ENCODE results near the gene RNF141.

The RNF141 gene

GRCh38 chr11:10478574-10479550 is 62.1 kb downstream of the RNF141 start:
- DNase-seq: no peak

GRCh38 chr11:10478066-10478465 is 62.9 kb downstream of the RNF141 start:
- DNase-seq: no peak

- no peak for DNase-seq
These were observed 63.3 kb downstream of the RNF141 start for GRCh38 chr11:10477690-10478046.

- no peak for DNase-seq
These were observed 63.9 kb downstream of the RNF141 start for GRCh38 chr11:10476927-10477689.

- no peak for DNase-seq
These were observed 64.6 kb downstream of the RNF141 start for GRCh38 chr11:10476342-10476741.

- DNase-seq: no peak
These were observed 66.4 kb downstream of the RNF141 start for GRCh38 chr11:10474551-10474950.

GRCh38 chr11:10473371-10473770 is 67.6 kb downstream of the RNF141 start:
- no peak for DNase-seq

- no peak for DNase-seq
These were observed 78.2 kb downstream of the RNF141 start for GRCh38 chr11:10462746-10463300.

All from fibroblast of skin of right quadriceps (primary cell).